Lung (tissue), 12 donors: ENCODE data around the gene CGNL1. TPM values are rescaled to one million over a fixed set of nuclear protein-coding genes. Genes with fewer than 3 reads are reported as not detected.

ENCODE experiments used
- ATAC-seq: fragments of 200-7000 bp; cut with Tn5 transposase; one replicate; pipeline ENCODE4 v1.9.1; 2020; ENCODE audit warnings: moderate number of reproducible peaks; ENCODE audit not compliant: insufficient read depth, low FRiP score
- DNase-seq, 3 donors: peaks; one replicate each; pipeline ENCODE4 v3.0.0-alpha.2; 2013 to 2017
- H3K27ac ChIP-seq, 2 donors: one replicate each; pipeline ENCODE4 v1.5.1; 2013; ENCODE audit warnings: mild to moderate bottlenecking in 2 of 2, moderate library complexity in 2 of 2, control low read depth in 1 of 2, inconsistent platforms in 1 of 2, low read depth in 1 of 2, low read length in 1 of 2
- H3K27me3 ChIP-seq, 3 donors: one replicate each; pipeline ENCODE4 v1.5.1; 2013; ENCODE audit warnings: low read length in 2 of 3; ENCODE audit not compliant: control insufficient read depth in 3 of 3, insufficient read depth in 3 of 3
- H3K36me3 ChIP-seq, 4 donors: one replicate each; pipeline ENCODE4 v1.5.1; 2013; ENCODE audit warnings: low read length in 4 of 4, mild to moderate bottlenecking in 1 of 4, moderate library complexity in 1 of 4; ENCODE audit not compliant: control insufficient read depth in 4 of 4, insufficient read depth in 4 of 4
- H3K4me1 ChIP-seq, 5 donors: one replicate each; pipeline ENCODE4 v1.5.1; 2013; ENCODE audit warnings: low read length in 5 of 5, mild to moderate bottlenecking in 2 of 5, moderate library complexity in 1 of 5; ENCODE audit not compliant: control insufficient read depth in 5 of 5, insufficient read depth in 5 of 5
- H3K4me3 ChIP-seq: one replicate; pipeline ENCODE4 v1.5.1; 2013; ENCODE audit warnings: mild to moderate bottlenecking, control low read depth, moderate library complexity
- H3K9ac ChIP-seq, 2 donors: one replicate each; pipeline ENCODE4 v1.5.1; 2013; ENCODE audit warnings: low read length in 2 of 2, control low read depth in 1 of 2; ENCODE audit not compliant: insufficient read depth in 1 of 2
- H3K9me3 ChIP-seq, 4 donors: one replicate each; pipeline ENCODE4 v1.5.1; 2013; ENCODE audit warnings: low read length in 3 of 4, mild to moderate bottlenecking in 1 of 4, moderate library complexity in 1 of 4; ENCODE audit not compliant: control insufficient read depth in 4 of 4, insufficient read depth in 3 of 4
- WGBS, 2 donors: extraction: QIAGEN DNeasy Blood & Tissue Kit; methylation state at CpG; one replicate each; pipeline ENCODE4 v1.1.7; 2013; 5-methylcytosine and 5-hydroxymethylcytosine counted together
- polyA plus RNA-seq, 2 donors: library from polyadenylated mRNA; stranded (reverse); fragments of 200-250 nt; gene quantifications; one replicate each; pipeline ENCODE4 v1.2.1, GENCODE V29; 2013
- total RNA-seq, 2 donors: library from RNA; depleted of rRNA in 1 of 2; stranded (reverse); fragments of >200 nt in 1 of 2; gene quantifications; one replicate each; pipeline ENCODE4 v1.2.1, GENCODE V29; 2014 to 2021
- TF ChIP-seq, protein P1 (sequence below): IDR thresholded peaks from 2 replicates; pipeline ENCODE4 v1.5.1; 2012; ENCODE audit warnings: mild to moderate bottlenecking; ENCODE audit errors: control extremely low read depth, extremely low read depth
- donor health status: control.
- donor health status: control.
- donor health status: Bipolar disorder and iron deficiency.
- donor health status: healthy.
- donor health status: DM: yes; HTN: yes; CAD: no.

The CGNL1 gene
- total and polyA plus RNA-seq, 4 donors = 9.0 to 42.5 (median 22.9) TPM

GRCh38 chr15:57575363-57575762 is 199.1 kb downstream of the CGNL1 start:
- no peaks in the 10 kb centered on the region for H3K9me3 ChIP-seq
- no peak overlapping the region for H3K4me3 ChIP-seq
- peaks cover 0 to 18% (median 2%) of the 10 kb centered on the region in 5 donors for H3K4me1 ChIP-seq
- H3K36me3 ChIP-seq = no peaks in the 10 kb centered on the region
- DNase-seq = peak; percentile 66 to 82 (median 73)
- no peaks in the 10 kb centered on the region for H3K27me3 ChIP-seq
- TF ChIP-seq, protein P1, sequence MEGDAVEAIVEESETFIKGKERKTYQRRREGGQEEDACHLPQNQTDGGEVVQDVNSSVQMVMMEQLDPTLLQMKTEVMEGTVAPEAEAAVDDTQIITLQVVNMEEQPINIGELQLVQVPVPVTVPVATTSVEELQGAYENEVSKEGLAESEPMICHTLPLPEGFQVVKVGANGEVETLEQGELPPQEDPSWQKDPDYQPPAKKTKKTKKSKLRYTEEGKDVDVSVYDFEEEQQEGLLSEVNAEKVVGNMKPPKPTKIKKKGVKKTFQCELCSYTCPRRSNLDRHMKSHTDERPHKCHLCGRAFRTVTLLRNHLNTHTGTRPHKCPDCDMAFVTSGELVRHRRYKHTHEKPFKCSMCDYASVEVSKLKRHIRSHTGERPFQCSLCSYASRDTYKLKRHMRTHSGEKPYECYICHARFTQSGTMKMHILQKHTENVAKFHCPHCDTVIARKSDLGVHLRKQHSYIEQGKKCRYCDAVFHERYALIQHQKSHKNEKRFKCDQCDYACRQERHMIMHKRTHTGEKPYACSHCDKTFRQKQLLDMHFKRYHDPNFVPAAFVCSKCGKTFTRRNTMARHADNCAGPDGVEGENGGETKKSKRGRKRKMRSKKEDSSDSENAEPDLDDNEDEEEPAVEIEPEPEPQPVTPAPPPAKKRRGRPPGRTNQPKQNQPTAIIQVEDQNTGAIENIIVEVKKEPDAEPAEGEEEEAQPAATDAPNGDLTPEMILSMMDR = no peak
- ATAC-seq = no peak
- WGBS, 2 donors = 80 to 86% methylated on average over 5 of the region's 5 CpGs
- no peak overlapping the region for H3K27ac ChIP-seq
- H3K9ac ChIP-seq = no peak overlapping the region

DNA sequence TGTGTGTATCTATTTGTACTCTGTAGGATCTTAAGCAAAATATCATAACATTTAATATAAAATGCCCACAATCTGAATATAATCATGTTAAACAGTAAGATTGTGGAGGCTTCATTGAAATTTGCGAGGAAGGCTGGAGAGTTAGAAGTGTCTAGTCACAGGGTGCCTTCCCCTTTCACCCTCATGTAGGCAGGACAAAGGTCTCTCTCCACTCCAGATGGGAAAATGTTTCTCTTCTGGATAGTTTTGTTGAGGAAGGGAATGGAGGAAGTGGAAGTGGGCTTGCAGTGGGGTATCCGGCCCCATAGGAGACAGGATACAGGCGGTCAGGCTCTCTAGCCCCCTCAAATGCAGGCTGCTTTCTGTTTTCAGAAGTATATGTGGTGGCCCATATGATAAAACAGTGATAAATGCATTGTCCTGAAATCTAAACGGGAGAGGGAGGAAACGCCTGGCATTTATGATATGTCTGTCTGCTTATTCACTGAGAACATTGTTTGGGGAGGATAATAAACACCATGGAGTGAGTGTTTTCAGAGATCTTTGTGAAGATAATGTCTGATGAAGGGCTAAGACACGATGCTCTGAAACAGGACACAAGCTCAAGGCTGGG is 202.1 kb downstream of the CGNL1 start:
- WGBS, 2 donors = 38 to 42% methylated on average over 6 of the region's 6 CpGs
- Histone ChIP-seq H3K36me3 (no peaks in the 10 kb centered on the region), H3K4me1 (peaks cover 0 to 16% (median 3%) of the 10 kb centered on the region in 5 donors), H3K27ac (peak overlapping the region in 1 of 2 donors; percentile 32), H3K9me3 (peaks cover 0 to 7% (median 0%) of the 10 kb centered on the region in 4 donors), H3K27me3 (no peaks in the 10 kb centered on the region), H3K4me3 (no peak overlapping the region), H3K9ac (no peak overlapping the region)
- no peak for ATAC-seq
- peak in 1 of 3 donors; percentile 60 for DNase-seq
- TF ChIP-seq, protein P1 = no peak

- peaks cover 0 to 12% (median 0%) of the 10 kb centered on the region in 4 donors for H3K9me3 ChIP-seq
- peaks cover 0 to 5% (median under 1%) of the 10 kb centered on the region in 5 donors for H3K4me1 ChIP-seq
- no peak overlapping the region for H3K4me3 ChIP-seq
- no peaks in the 10 kb centered on the region for H3K36me3 ChIP-seq
- H3K9ac ChIP-seq = no peak overlapping the region
- DNase-seq = no peak
- no peak overlapping the region for H3K27ac ChIP-seq
- TF ChIP-seq, protein P1 = no peak
- WGBS, 2 donors = 90 to 96% methylated on average over 8 of the region's 8 CpGs
- H3K27me3 ChIP-seq = no peaks in the 10 kb centered on the region
- ATAC-seq = no peak
Observed at GRCh38 chr15:57580428-57580827, 204.1 kb downstream of the CGNL1 start.
